SK-N-SH (cell line): ENCODE data around the gene RPS5.
"Not testable (repeated sequence)": the region's sequence is repeated elsewhere in the genome, so short reads cannot be mapped to it uniquely, and the experiment has no call there.

ENCODE experiments used
- CHD2 ChIP-seq: fragments of 150-350 bp; IDR thresholded peaks from 2 replicates; pipeline ENCODE4 v1.6.1; 2018; ENCODE audit warnings: low read length; ENCODE audit not compliant: partially characterized antibody
- CTCF ChIP-seq: fragments of 200-600 bp; sonication (generic); IDR thresholded peaks from 2 replicates; pipeline ENCODE4 v1.6.1; 2017; ENCODE audit warnings: antibody characterized with exemption, mild to moderate bottlenecking, moderate library complexity
- ELF1 ChIP-seq: IDR thresholded peaks from 2 replicates; pipeline ENCODE4 v1.4.0; 2012
- GATA2 ChIP-seq: sonication (generic); formaldehyde crosslinking; IDR thresholded peaks from 2 replicates; pipeline ENCODE4 v1.5.0; 2020; ENCODE audit warnings: mild to moderate bottlenecking, missing genetic modification reagents
- POLR2AphosphoS5 ChIP-seq: IDR thresholded peaks from 2 replicates; pipeline ENCODE4 v1.6.1; 2012; ENCODE audit warnings: low read depth, low read length
- REST ChIP-seq: IDR thresholded peaks from 2 replicates; pipeline ENCODE4 v1.6.1; 2012; ENCODE audit warnings: mild to moderate bottlenecking, low read depth, low read length, moderate library complexity
- RFX5 ChIP-seq: IDR thresholded peaks from 2 replicates; pipeline ENCODE4 v1.6.1; 2012; ENCODE audit warnings: mild to moderate bottlenecking, improper control_type of control experiment, low read length
- RXRA ChIP-seq: IDR thresholded peaks from 2 replicates; pipeline ENCODE4 v1.4.0; 2012; ENCODE audit warnings: low read depth, mild to moderate bottlenecking, borderline replicate concordance
- SMC3 ChIP-seq: IDR thresholded peaks from 2 replicates; pipeline ENCODE4 v1.6.1; 2012; ENCODE audit warnings: low read depth, low read length, improper control_type of control experiment
- TAF1 ChIP-seq: IDR thresholded peaks from 2 replicates; pipeline ENCODE4 v1.6.1; 2012; ENCODE audit warnings: low read depth, mild to moderate bottlenecking, low read length, moderate library complexity, borderline replicate concordance
- YY1 ChIP-seq: IDR thresholded peaks from 2 replicates; pipeline ENCODE4 v1.4.0; 2012; ENCODE audit warnings: low read depth, mild to moderate bottlenecking
- ZBTB33 ChIP-seq: IDR thresholded peaks from 2 replicates; pipeline ENCODE4 v1.4.0; 2012; ENCODE audit warnings: low read depth, borderline replicate concordance

DNA sequence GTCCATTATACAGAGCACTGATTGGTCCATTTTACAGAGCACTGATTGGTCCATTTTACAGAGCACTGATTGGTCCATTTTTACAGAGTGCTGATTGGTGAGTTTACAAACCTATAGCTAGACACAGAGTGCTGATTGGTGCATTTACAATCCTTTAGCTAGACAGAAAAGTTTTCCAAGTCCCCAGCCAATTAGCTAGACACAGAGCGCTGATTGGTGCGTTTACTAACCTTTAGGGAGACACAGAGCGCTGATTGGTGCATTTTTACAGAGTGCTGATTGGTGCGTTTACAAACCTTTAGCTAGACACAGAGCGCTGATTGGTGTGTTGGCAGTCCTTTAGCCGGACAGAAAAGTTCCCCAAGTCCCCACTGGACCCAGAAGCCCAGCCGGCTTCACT, 55.9 kb downstream of the RPS5 start:
- not testable (repeated sequence) for TF ChIP-seq TAF1, CHD2, CTCF, SMC3, GATA2, POLR2AphosphoS5, REST, YY1, RXRA, ZBTB33, ELF1, RFX5
